IPS-18a (cell line): ENCODE measurements around the gene FNBP1.

Source experiments
- H3K27ac ChIP-seq: one replicate; pipeline ENCODE4 v1.5.1; 2013; ENCODE audit warnings: low read length
- H3K27me3 ChIP-seq: one replicate; pipeline ENCODE4 v1.6.1; 2013; ENCODE audit warnings: mild to moderate bottlenecking, low read length; ENCODE audit not compliant: control insufficient read depth, insufficient read depth
- H3K36me3 ChIP-seq: one replicate; pipeline ENCODE4 v1.6.1; 2013; ENCODE audit warnings: low read depth, low read length; ENCODE audit not compliant: control insufficient read depth
- H3K4me1 ChIP-seq: one replicate; pipeline ENCODE4 v1.6.1; 2013; ENCODE audit warnings: low read depth, low read length; ENCODE audit not compliant: control insufficient read depth
- H3K4me3 ChIP-seq: one replicate; pipeline ENCODE4 v1.5.1; 2013; ENCODE audit warnings: low read length
- H3K9ac ChIP-seq: one replicate; pipeline ENCODE4 v1.6.1; 2013; ENCODE audit warnings: mild to moderate bottlenecking, low read length, moderate library complexity
- H3K9me3 ChIP-seq: one replicate; pipeline ENCODE4 v1.6.1; 2013; ENCODE audit warnings: low read depth, low read length; ENCODE audit not compliant: control insufficient read depth

Gene FNBP1

GRCh38 chr9:129881547-129882324, 161.3 kb downstream of the FNBP1 start:
- Histone ChIP-seq H3K4me3 (no peak overlapping the region), H3K27ac (no peak overlapping the region), H3K36me3 (peaks cover 3% of the 10 kb centered on the region), H3K27me3 (no peaks in the 10 kb centered on the region), H3K9ac (no peak overlapping the region), H3K4me1 (peaks cover 22% of the 10 kb centered on the region), H3K9me3 (no peaks in the 10 kb centered on the region)

GRCh38 chr9:129880654-129881546, 162.1 kb downstream of the FNBP1 start:
- H3K27ac ChIP-seq: no peak overlapping the region
- H3K27me3 ChIP-seq: no peaks in the 10 kb centered on the region
- peaks cover 3% of the 10 kb centered on the region for H3K36me3 ChIP-seq
- no peak overlapping the region for H3K9ac ChIP-seq
- no peaks in the 10 kb centered on the region for H3K9me3 ChIP-seq
- no peak overlapping the region for H3K4me3 ChIP-seq
- H3K4me1 ChIP-seq: peaks cover 15% of the 10 kb centered on the region

- peaks cover 7% of the 10 kb centered on the region for H3K36me3 ChIP-seq
- H3K27me3 ChIP-seq: no peaks in the 10 kb centered on the region
- H3K9ac ChIP-seq: no peak overlapping the region
- H3K9me3 ChIP-seq: no peaks in the 10 kb centered on the region
- H3K27ac ChIP-seq: no peak overlapping the region
- H3K4me3 ChIP-seq: no peak overlapping the region
- peaks cover 11% of the 10 kb centered on the region for H3K4me1 ChIP-seq
These were observed 162.9 kb downstream of the FNBP1 start for GRCh38 chr9:129879991-129880653.

- Histone ChIP-seq H3K27me3 (no peaks in the 10 kb centered on the region), H3K27ac (no peak overlapping the region), H3K4me3 (no peak overlapping the region), H3K9ac (no peak overlapping the region), H3K4me1 (peaks cover 3% of the 10 kb centered on the region), H3K36me3 (peaks cover 7% of the 10 kb centered on the region), H3K9me3 (no peaks in the 10 kb centered on the region)
These were observed 163.8 kb downstream of the FNBP1 start for GRCh38 chr9:129879103-129879699.

GRCh38 chr9:129878291-129878690, 164.7 kb downstream of the FNBP1 start:
- H3K27me3 ChIP-seq: no peaks in the 10 kb centered on the region
- H3K4me1 ChIP-seq: no peaks in the 10 kb centered on the region
- no peak overlapping the region for H3K27ac ChIP-seq
- peaks cover 7% of the 10 kb centered on the region for H3K36me3 ChIP-seq
- H3K4me3 ChIP-seq: no peak overlapping the region
- no peak overlapping the region for H3K9ac ChIP-seq
- H3K9me3 ChIP-seq: no peaks in the 10 kb centered on the region

- no peak overlapping the region for H3K4me3 ChIP-seq
These were observed 166.2 kb downstream of the FNBP1 start for GRCh38 chr9:129876815-129877214.

GRCh38 chr9:129875687-129876395, 167.1 kb downstream of the FNBP1 start:
- no peak overlapping the region for H3K9ac ChIP-seq
- H3K4me3 ChIP-seq: no peak overlapping the region
- H3K27ac ChIP-seq: no peak overlapping the region
- H3K27me3 ChIP-seq: no peaks in the 10 kb centered on the region
- H3K9me3 ChIP-seq: no peaks in the 10 kb centered on the region
- no peaks in the 10 kb centered on the region for H3K4me1 ChIP-seq
- peaks cover 7% of the 10 kb centered on the region for H3K36me3 ChIP-seq

More at GRCh38 chr9:129876815-129877214, 166.2 kb downstream of the FNBP1 start:
- Histone ChIP-seq H3K27ac (no peak overlapping the region), H3K36me3 (peaks cover 7% of the 10 kb centered on the region), H3K27me3 (no peaks in the 10 kb centered on the region), H3K9ac (no peak overlapping the region), H3K9me3 (no peaks in the 10 kb centered on the region), H3K4me1 (no peaks in the 10 kb centered on the region)

GRCh38 chr9:129875181-129875611, 167.8 kb downstream of the FNBP1 start:
- Histone ChIP-seq H3K27ac (no peak overlapping the region), H3K36me3 (peaks cover 7% of the 10 kb centered on the region)

GRCh38 chr9:129874261-129875101, 168.5 kb downstream of the FNBP1 start:
- no peaks in the 10 kb centered on the region for H3K4me1 ChIP-seq
- H3K27me3 ChIP-seq: no peaks in the 10 kb centered on the region
- H3K36me3 ChIP-seq: peaks cover 5% of the 10 kb centered on the region
- no peak overlapping the region for H3K27ac ChIP-seq
- H3K9ac ChIP-seq: no peak overlapping the region
- no peak overlapping the region for H3K4me3 ChIP-seq
- H3K9me3 ChIP-seq: no peaks in the 10 kb centered on the region

More at GRCh38 chr9:129875181-129875611, 167.8 kb downstream of the FNBP1 start:
- no peaks in the 10 kb centered on the region for H3K9me3 ChIP-seq
- no peaks in the 10 kb centered on the region for H3K27me3 ChIP-seq
- no peak overlapping the region for H3K4me3 ChIP-seq
- H3K9ac ChIP-seq: no peak overlapping the region
- H3K4me1 ChIP-seq: no peaks in the 10 kb centered on the region

- Histone ChIP-seq H3K9ac (no peak overlapping the region), H3K27me3 (no peaks in the 10 kb centered on the region), H3K27ac (no peak overlapping the region), H3K36me3 (peaks cover 5% of the 10 kb centered on the region), H3K4me3 (no peak overlapping the region), H3K9me3 (no peaks in the 10 kb centered on the region), H3K4me1 (no peaks in the 10 kb centered on the region)
These were observed 169.3 kb downstream of the FNBP1 start for GRCh38 chr9:129873563-129874190.
